Loucy (cell line): Measurements from ENCODE around the gene SYNPO.

Experiments
- H2AFZ ChIP-seq: fragments of 200-600 bp; sonication (generic); 2 replicates; pipeline ENCODE4 v1.6.0; 2016; ENCODE audit warnings: antibody characterized with exemption, mild to moderate bottlenecking, low read length, moderate library complexity
- H3F3A ChIP-seq: fragments of 200-600 bp; 2 replicates; pipeline ENCODE4 v1.6.0; 2016; ENCODE audit warnings: antibody characterized with exemption, low read depth, mild to moderate bottlenecking
- H3K27me3 ChIP-seq: fragments of 200-600 bp; sonication (generic); 2 replicates; pipeline ENCODE4 v1.6.1; 2014; ENCODE audit warnings: low read length, mild to moderate bottlenecking; ENCODE audit not compliant: insufficient read depth, poor library complexity, severe bottlenecking
- H3K36me3 ChIP-seq: fragments of 200-600 bp; sonication (generic); 2 replicates; pipeline ENCODE4 v1.6.1; 2016; ENCODE audit warnings: low read length; ENCODE audit not compliant: insufficient read depth
- H3K4me1 ChIP-seq: fragments of 200-600 bp; sonication (generic); 2 replicates; pipeline ENCODE4 v1.5.1; 2014; ENCODE audit warnings: low read length, mild to moderate bottlenecking; ENCODE audit not compliant: insufficient read depth, poor library complexity, severe bottlenecking
- H3K4me2 ChIP-seq: fragments of 200-600 bp; sonication (generic); 2 replicates; pipeline ENCODE4 v1.6.0; 2014; ENCODE audit warnings: antibody characterized with exemption, low read length, low read depth, mild to moderate bottlenecking; ENCODE audit not compliant: poor library complexity, severe bottlenecking
- H3K4me3 ChIP-seq: fragments of 200-600 bp; sonication (generic); 2 replicates; pipeline ENCODE4 v1.5.1; 2014; ENCODE audit warnings: low read length, mild to moderate bottlenecking, mixed read lengths; ENCODE audit not compliant: poor library complexity, severe bottlenecking
- H3K79me2 ChIP-seq: fragments of 200-600 bp; sonication (generic); 2 replicates; pipeline ENCODE4 v1.6.1; 2014; ENCODE audit warnings: low read length; ENCODE audit not compliant: insufficient read depth
- H3K9ac ChIP-seq: fragments of 200-600 bp; sonication (generic); 2 replicates; pipeline ENCODE4 v1.6.0; 2014; ENCODE audit warnings: mild to moderate bottlenecking, low read depth, low read length, moderate library complexity; ENCODE audit not compliant: poor library complexity, severe bottlenecking
- H3K9me2 ChIP-seq: fragments of 200-600 bp; sonication (generic); replicated peaks from 2 replicates; pipeline ENCODE4 v1.6.1; 2016; ENCODE audit warnings: low read depth, low read length, mixed read lengths
- H3K9me3 ChIP-seq: fragments of 200-600 bp; sonication (generic); 2 replicates; pipeline ENCODE4 v1.6.1; 2014; ENCODE audit warnings: mild to moderate bottlenecking, antibody characterized with exemption, low read length, low read depth; ENCODE audit not compliant: insufficient read depth
- H4K20me1 ChIP-seq: fragments of 200-600 bp; sonication (generic); 2 replicates; pipeline ENCODE4 v1.6.0; 2014; ENCODE audit warnings: antibody characterized with exemption, low read length, mild to moderate bottlenecking; ENCODE audit not compliant: insufficient read depth, poor library complexity, severe bottlenecking
- CTCF ChIP-seq: fragments of 200-600 bp; sonication (generic); conservative IDR thresholded peaks from 2 replicates; pipeline ENCODE4 v1.5.1; 2014; ENCODE audit warnings: mild to moderate bottlenecking, antibody characterized with exemption, low read length
- EZH2phosphoT487 ChIP-seq: fragments of 200-600 bp; IDR thresholded peaks from 2 replicates; pipeline ENCODE4 v1.6.1; 2018; ENCODE audit warnings: antibody characterized with exemption, mild to moderate bottlenecking, moderate library complexity, borderline replicate concordance

The SYNPO gene

GRCh38 chr5:150627731-150628545 lies 12.5 kb upstream of the SYNPO start:
- H3K79me2 ChIP-seq = no peaks in the 10 kb centered on the region
- H3K4me1 ChIP-seq = no peaks in the 10 kb centered on the region
- no peak overlapping the region for H3K9ac ChIP-seq
- TF ChIP-seq EZH2phosphoT487 = no peak
- TF ChIP-seq CTCF = no peak
- H3K4me2 ChIP-seq = no peak overlapping the region
- H3F3A ChIP-seq = no peaks in the 10 kb centered on the region
- H3K27me3 ChIP-seq = no peaks in the 10 kb centered on the region
- no peak overlapping the region for H2AFZ ChIP-seq
- no peaks in the 10 kb centered on the region for H3K9me2 ChIP-seq
- H3K9me3 ChIP-seq = no peaks in the 10 kb centered on the region
- no peak overlapping the region for H3K4me3 ChIP-seq
- no peaks in the 10 kb centered on the region for H4K20me1 ChIP-seq
- no peaks in the 10 kb centered on the region for H3K36me3 ChIP-seq

- no peak overlapping the region for H3K4me3 ChIP-seq
- no peaks in the 10 kb centered on the region for H3K9me2 ChIP-seq
- no peaks in the 10 kb centered on the region for H3K9me3 ChIP-seq
- H3K4me2 ChIP-seq = no peak overlapping the region
- H2AFZ ChIP-seq = no peak overlapping the region
- no peaks in the 10 kb centered on the region for H3K4me1 ChIP-seq
- H3K36me3 ChIP-seq = no peaks in the 10 kb centered on the region
- H4K20me1 ChIP-seq = no peaks in the 10 kb centered on the region
- no peaks in the 10 kb centered on the region for H3K27me3 ChIP-seq
- no peak for TF ChIP-seq CTCF
- TF ChIP-seq EZH2phosphoT487 = no peak
- H3K9ac ChIP-seq = no peak overlapping the region
- no peaks in the 10 kb centered on the region for H3K79me2 ChIP-seq
- H3F3A ChIP-seq = no peaks in the 10 kb centered on the region
Measured at GRCh38 chr5:150628936-150629485, 11.4 kb upstream of the SYNPO start.

DNA sequence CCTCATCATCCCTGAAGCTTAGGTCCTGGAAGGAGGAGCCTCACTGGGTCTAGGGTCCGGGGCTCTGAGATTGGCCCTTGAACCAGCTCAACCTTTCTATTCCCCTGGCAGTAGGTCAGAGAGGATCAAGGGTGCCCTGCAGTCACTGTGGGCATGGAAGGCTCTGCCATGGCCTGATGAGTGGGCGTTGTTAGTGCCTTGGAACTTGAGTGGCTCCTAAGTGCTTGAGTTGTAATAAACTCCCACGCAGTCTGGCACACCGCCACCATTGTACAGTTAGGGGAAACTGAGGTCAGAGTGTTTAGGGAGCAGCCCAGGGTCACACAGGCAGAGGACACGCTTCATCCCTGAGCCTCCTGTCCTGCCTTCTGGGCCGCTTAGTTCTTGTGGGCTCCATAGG lies 10.4 kb upstream of the SYNPO start:
- Histone ChIP-seq H3K36me3 (no peaks in the 10 kb centered on the region), H2AFZ (no peak overlapping the region), H3K79me2 (no peaks in the 10 kb centered on the region), H3K4me3 (no peak overlapping the region), H3K9me2 (no peaks in the 10 kb centered on the region), H3K9ac (no peak overlapping the region), H3K4me2 (no peak overlapping the region), H3F3A (no peaks in the 10 kb centered on the region), H4K20me1 (no peaks in the 10 kb centered on the region), H3K27me3 (no peaks in the 10 kb centered on the region), H3K4me1 (no peaks in the 10 kb centered on the region), H3K9me3 (no peaks in the 10 kb centered on the region)
- TF ChIP-seq CTCF = no peak
- no peak for TF ChIP-seq EZH2phosphoT487
